Measurements from ENCODE around the gene AFF3.

- TF ChIP-seq EZH2 (IDR thresholded peaks at IDR 0.05; ENCODE audit: borderline replicate concordance, low read depth, low read length, poor library complexity, severe bottlenecking) (no peak), CTCF (conservative IDR thresholded peaks at IDR 0.05; ENCODE audit: low read depth, low read length) (no peak)
Observed at GRCh38 chr2:99984799-99985515, 157.4 kb downstream of the AFF3 start.

Data from A673 (cell line).